ENCODE data around the gene SLC52A1. TPM values are rescaled to one million over a fixed set of nuclear protein-coding genes. Genes with fewer than 3 reads are reported as not detected.

Gene SLC52A1
- total and polyA plus RNA-seq, 2 of the 13 experiments (the other 11 are each of a cell fraction or from before 2014, with no cell fraction given): 0.03 to 0.13 TPM

GRCh38 chr17:4998732-4999429 lies 36.3 kb downstream of the SLC52A1 start (continued):
- TF ChIP-seq DDIT3 (CRISPR knock-in tag; IDR thresholded peaks at IDR 0.05): no peak
- TF ChIP-seq KLF16 (CRISPR knock-in tag; IDR thresholded peaks at IDR 0.05): peak in 1 of 2 experiments; percentile 46; a peak in 1 of 4 replicates
- peak; percentile 48; the same call in 1 of the 2 replicates for TF ChIP-seq TBX2 (CRISPR knock-in tag; IDR thresholded peaks at IDR 0.05; ENCODE audit: borderline replicate concordance)
- TF ChIP-seq ZNF121 (CRISPR knock-in tag; IDR thresholded peaks at IDR 0.05): peak; percentile 54; the same call in 1 of the 2 replicates
- peak; percentile 42; the same call in 1 of the 2 replicates for TF ChIP-seq ZNF430 (CRISPR knock-in tag; IDR thresholded peaks at IDR 0.05)
- peak; percentile 92 for TF ChIP-seq ZBTB7B (CRISPR knock-in tag; IDR thresholded peaks at IDR 0.05)
- no peak for TF ChIP-seq HCFC1 (IDR thresholded peaks at IDR 0.05; ENCODE audit: low read depth, low read length)
- TF ChIP-seq THAP11 (CRISPR knock-in tag; IDR thresholded peaks at IDR 0.05): peak; percentile 71
- peak; percentile 44; the same call in 1 of the 2 replicates for TF ChIP-seq SNAPC4 (CRISPR knock-in tag; IDR thresholded peaks at IDR 0.05)
- TF ChIP-seq ZNF891 (CRISPR knock-in tag; IDR thresholded peaks at IDR 0.05): peak; percentile 41; the same call in 1 of the 2 replicates
- TF ChIP-seq RARA (CRISPR knock-in tag; IDR thresholded peaks at IDR 0.05): peak; percentile 63
- TF ChIP-seq PATZ1 (CRISPR knock-in tag; IDR thresholded peaks at IDR 0.05): peak; percentile 95
- peak; percentile 64; the same call in 1 of the 2 replicates for TF ChIP-seq ZNF317 (CRISPR knock-in tag; IDR thresholded peaks at IDR 0.05)
- TF ChIP-seq HOXA3 (CRISPR knock-in tag; IDR thresholded peaks at IDR 0.05): peak; percentile 71; the same call in 1 of the 2 replicates
- no peak for TF ChIP-seq RBM22 (optimal IDR thresholded peaks at IDR 0.05; ENCODE audit: low read length)
- TF ChIP-seq SAFB2 (CRISPR knock-in tag; IDR thresholded peaks at IDR 0.05; ENCODE audit: borderline replicate concordance, low read depth): no peak; the same call in 1 of the 2 replicates
- TF ChIP-seq MAX (IDR thresholded peaks at IDR 0.05): peak; percentile 75
- no peak; the same call in 1 of the 2 replicates for TF ChIP-seq ZNF768 (CRISPR knock-in tag; IDR thresholded peaks at IDR 0.05)
- peak; percentile 95 for TF ChIP-seq ELF3 (CRISPR knock-in tag; IDR thresholded peaks at IDR 0.05)
- TF ChIP-seq ZBTB7A (CRISPR knock-in tag; IDR thresholded peaks at IDR 0.05): peak; percentile 97
- TF ChIP-seq SPEN (CRISPR knock-in tag; IDR thresholded peaks at IDR 0.05; ENCODE audit: low read depth): peak; percentile 91
- peak; percentile 61; the same call in 1 of the 2 replicates for TF ChIP-seq REPIN1 (CRISPR knock-in tag; IDR thresholded peaks at IDR 0.05; ENCODE audit: borderline replicate concordance, low read depth)
- TF ChIP-seq MED8 (CRISPR knock-in tag; IDR thresholded peaks at IDR 0.05; ENCODE audit: insufficient replicate concordance): peak; percentile 76

Data from HepG2 (cell line).